Osteocyte (in vitro differentiated cells): ENCODE data around the gene CDC42EP3. TPM values are rescaled to one million over a fixed set of nuclear protein-coding genes. Genes with fewer than 3 reads are reported as not detected.

Source experiments
- DNase-seq: peaks from one replicate; pipeline ENCODE4 v3.0.0; 2021; ENCODE audit warnings: mixed read lengths; ENCODE audit not compliant: unreplicated experiment; ENCODE audit errors: extremely low spot score
- H3K27ac Mint-ChIP-seq: one replicate; pipeline ENCODE4 v1.8.0; 2021; ENCODE audit warnings: mild to moderate bottlenecking, mixed read lengths; ENCODE audit not compliant: unreplicated experiment
- H3K27me3 Mint-ChIP-seq: one replicate; pipeline ENCODE4 v1.8.0; 2021; ENCODE audit warnings: mixed read lengths; ENCODE audit not compliant: unreplicated experiment
- H3K36me3 Mint-ChIP-seq: one replicate; pipeline ENCODE4 v1.8.0; 2021; ENCODE audit warnings: mixed read lengths; ENCODE audit not compliant: unreplicated experiment
- H3K4me1 Mint-ChIP-seq: one replicate; pipeline ENCODE4 v1.8.0; 2021; ENCODE audit warnings: mixed read lengths; ENCODE audit not compliant: unreplicated experiment
- H3K4me3 Mint-ChIP-seq: one replicate; pipeline ENCODE4 v1.8.0; 2021; ENCODE audit warnings: mild to moderate bottlenecking, moderate library complexity, mixed read lengths; ENCODE audit not compliant: unreplicated experiment
- H3K9me3 Mint-ChIP-seq: one replicate; pipeline ENCODE4 v1.8.0; 2021; ENCODE audit warnings: mixed read lengths; ENCODE audit not compliant: unreplicated experiment
- total RNA-seq: library from RNA; stranded (reverse); gene quantifications from 2 replicates; pipeline ENCODE4 v1.2.1, GENCODE V29; 2021
- TF ChIP-seq, protein P1 (sequence below): fragments of 200-600 bp; sonication (generic); IDR thresholded peaks from 2 replicates; pipeline ENCODE4 v1.5.0; 2021; ENCODE audit warnings: antibody characterized with exemption, mild to moderate bottlenecking, moderate library complexity

Gene CDC42EP3
- total RNA-seq, 1 donor from 2014 or later = 46.2 TPM

- H3K4me1 Mint-ChIP-seq = peaks cover 13% of the 10 kb centered on the region
- no peaks in the 10 kb centered on the region for H3K27me3 Mint-ChIP-seq
- TF ChIP-seq, protein P1, sequence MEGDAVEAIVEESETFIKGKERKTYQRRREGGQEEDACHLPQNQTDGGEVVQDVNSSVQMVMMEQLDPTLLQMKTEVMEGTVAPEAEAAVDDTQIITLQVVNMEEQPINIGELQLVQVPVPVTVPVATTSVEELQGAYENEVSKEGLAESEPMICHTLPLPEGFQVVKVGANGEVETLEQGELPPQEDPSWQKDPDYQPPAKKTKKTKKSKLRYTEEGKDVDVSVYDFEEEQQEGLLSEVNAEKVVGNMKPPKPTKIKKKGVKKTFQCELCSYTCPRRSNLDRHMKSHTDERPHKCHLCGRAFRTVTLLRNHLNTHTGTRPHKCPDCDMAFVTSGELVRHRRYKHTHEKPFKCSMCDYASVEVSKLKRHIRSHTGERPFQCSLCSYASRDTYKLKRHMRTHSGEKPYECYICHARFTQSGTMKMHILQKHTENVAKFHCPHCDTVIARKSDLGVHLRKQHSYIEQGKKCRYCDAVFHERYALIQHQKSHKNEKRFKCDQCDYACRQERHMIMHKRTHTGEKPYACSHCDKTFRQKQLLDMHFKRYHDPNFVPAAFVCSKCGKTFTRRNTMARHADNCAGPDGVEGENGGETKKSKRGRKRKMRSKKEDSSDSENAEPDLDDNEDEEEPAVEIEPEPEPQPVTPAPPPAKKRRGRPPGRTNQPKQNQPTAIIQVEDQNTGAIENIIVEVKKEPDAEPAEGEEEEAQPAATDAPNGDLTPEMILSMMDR = no peak
- H3K9me3 Mint-ChIP-seq = no peaks in the 10 kb centered on the region
- H3K36me3 Mint-ChIP-seq = no peaks in the 10 kb centered on the region
- no peak overlapping the region for H3K27ac Mint-ChIP-seq
- H3K4me3 Mint-ChIP-seq = no peak overlapping the region
- no peak for DNase-seq
These were observed 40.1 kb downstream of the CDC42EP3 start for GRCh38 chr2:37631292-37631691.

DNA sequence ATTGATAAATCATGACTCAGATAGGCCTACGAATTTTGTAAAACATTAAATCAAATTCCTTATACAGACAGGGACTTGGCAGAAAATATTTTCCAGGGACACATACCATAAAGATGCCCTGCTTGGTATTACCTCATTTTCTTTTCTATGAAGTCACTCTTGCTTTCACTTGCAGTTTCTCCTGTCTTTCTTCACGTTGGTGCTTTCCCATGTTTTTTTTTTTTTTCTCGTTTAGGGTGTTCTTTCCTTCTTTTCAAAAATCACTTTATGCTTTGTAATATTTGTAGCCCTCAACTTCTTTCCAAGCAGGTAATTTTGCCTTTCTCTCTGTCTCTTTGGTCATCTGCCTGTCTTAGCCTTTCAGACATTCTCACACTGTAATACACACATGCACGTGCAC, 40.7 kb downstream of the CDC42EP3 start:
- Mint-ChIP-seq H3K4me3 (no peak overlapping the region), H3K4me1 (peaks cover 11% of the 10 kb centered on the region), H3K27ac (no peak overlapping the region), H3K27me3 (no peaks in the 10 kb centered on the region), H3K36me3 (no peaks in the 10 kb centered on the region), H3K9me3 (no peaks in the 10 kb centered on the region)
- TF ChIP-seq, protein P1 = no peak
- DNase-seq = no peak

DNA sequence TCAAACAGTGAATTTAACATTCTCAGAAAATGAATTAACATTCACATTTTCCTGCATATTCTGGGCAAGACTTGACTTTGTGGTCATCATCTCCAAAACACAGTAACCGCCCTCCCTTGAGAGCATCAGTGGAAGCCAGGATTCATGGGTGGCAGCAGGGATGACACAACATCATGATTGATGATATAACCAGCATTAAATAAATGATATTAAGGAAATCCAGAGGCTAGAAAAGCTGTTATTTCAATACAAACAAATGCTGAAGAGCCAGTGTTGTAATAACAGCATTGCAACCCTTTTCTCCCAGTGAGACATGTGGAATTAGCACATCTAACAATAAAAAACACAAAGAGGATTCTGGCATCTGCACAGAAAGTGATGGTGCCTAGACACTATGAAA, 41.1 kb downstream of the CDC42EP3 start:
- Mint-ChIP-seq H3K4me1 (peaks cover 15% of the 10 kb centered on the region), H3K36me3 (no peaks in the 10 kb centered on the region), H3K9me3 (no peaks in the 10 kb centered on the region), H3K4me3 (no peak overlapping the region), H3K27ac (no peak overlapping the region), H3K27me3 (no peaks in the 10 kb centered on the region)
- DNase-seq = no peak
- TF ChIP-seq, protein P1 = no peak

DNA sequence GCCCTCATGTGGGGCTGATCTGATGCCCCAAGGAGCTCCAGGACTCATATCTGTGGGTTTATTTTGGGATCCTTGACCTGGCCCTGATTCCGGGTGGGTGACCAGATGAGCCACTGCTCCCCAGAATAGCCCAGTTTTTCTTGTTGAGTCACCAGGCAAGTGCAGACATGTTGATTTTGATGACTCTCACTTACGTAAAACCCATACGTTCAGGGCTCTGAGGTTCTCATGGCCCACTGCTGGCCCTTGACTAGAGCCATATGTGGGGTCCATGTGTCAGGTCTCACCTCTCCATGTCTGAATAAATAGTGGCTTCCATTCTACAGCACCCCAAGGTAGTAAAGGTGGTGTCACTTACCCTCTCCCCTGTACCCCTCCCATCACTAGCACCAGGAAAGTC, 41.9 kb downstream of the CDC42EP3 start:
- DNase-seq = no peak

DNA sequence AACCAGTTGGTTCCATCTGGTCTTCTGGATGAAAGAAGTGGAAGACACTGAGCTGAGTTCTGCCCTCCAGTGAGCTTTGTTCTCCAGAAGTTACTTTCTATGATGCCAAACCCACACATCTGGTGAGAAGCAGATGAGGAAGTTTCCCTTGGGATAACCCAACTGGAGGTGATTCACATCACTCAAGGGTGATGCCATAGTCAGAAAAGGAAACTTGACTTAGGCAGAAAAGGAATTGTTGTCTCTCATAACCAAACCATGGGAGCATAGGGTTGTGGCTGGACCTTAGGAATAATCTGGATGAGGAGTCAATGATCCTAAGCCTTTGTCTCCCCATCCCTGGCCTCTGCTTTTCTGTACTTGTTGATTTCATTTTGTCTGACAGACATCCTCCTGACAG, 43.7 kb downstream of the CDC42EP3 start:
- TF ChIP-seq, protein P1 = no peak
- H3K36me3 Mint-ChIP-seq = no peaks in the 10 kb centered on the region
- no peaks in the 10 kb centered on the region for H3K27me3 Mint-ChIP-seq
- no peak overlapping the region for H3K4me3 Mint-ChIP-seq
- H3K4me1 Mint-ChIP-seq = peaks cover 28% of the 10 kb centered on the region
- no peaks in the 10 kb centered on the region for H3K9me3 Mint-ChIP-seq
- DNase-seq = no peak
- no peak overlapping the region for H3K27ac Mint-ChIP-seq

More for the DNA sequence above, 41.9 kb downstream of the CDC42EP3 start:
- Mint-ChIP-seq H3K9me3 (no peaks in the 10 kb centered on the region), H3K27me3 (no peaks in the 10 kb centered on the region), H3K4me1 (peaks cover 23% of the 10 kb centered on the region), H3K27ac (no peak overlapping the region), H3K36me3 (no peaks in the 10 kb centered on the region), H3K4me3 (no peak overlapping the region)
- TF ChIP-seq, protein P1 = no peak
